ENCODE data around the gene KIAA1143.

KIAA1143 gene

GRCh38 chr3:44761424-44762169 lies at the start of gene KIAA1143, which contains the start of gene KIF15:
Gene KIAA1143 (minus strand): TSS chr3:44761619. CDS start chr3:44761602, 17 bp downstream.
Gene KIF15 (plus strand): TSS chr3:44761794. CDS start chr3:44761866, 72 bp downstream.
- in situ Hi-C loops (cut with MboI; ENCODE audit: low pct_unique_long_range_greater_than_20kb, low sequenced_read_pairs), result no loop called here
- DNase-seq, result peak; percentile 97

- in situ Hi-C loops (cut with MboI; ENCODE audit: low pct_unique_long_range_greater_than_20kb, low sequenced_read_pairs), result no loop called here
- DNase-seq, result no peak
Measured at GRCh38 chr3:44805960-44806359, 44.5 kb upstream of the KIAA1143 start.

GRCh38 chr3:44803298-44803697 lies 41.9 kb upstream of the KIAA1143 start:
- no peak for DNase-seq
- in situ Hi-C loops (cut with MboI; ENCODE audit: low pct_unique_long_range_greater_than_20kb, low sequenced_read_pairs), result no loop called here

GRCh38 chr3:44802011-44802410 lies 40.6 kb upstream of the KIAA1143 start:
- peak; percentile 7 for DNase-seq
- in situ Hi-C loops (cut with MboI; ENCODE audit: low pct_unique_long_range_greater_than_20kb, low sequenced_read_pairs), result no loop called here

- in situ Hi-C loops (cut with MboI; ENCODE audit: low pct_unique_long_range_greater_than_20kb, low sequenced_read_pairs), result no loop called here
- DNase-seq, result no peak
Measured at GRCh38 chr3:44795197-44795596, 33.8 kb upstream of the KIAA1143 start.

GRCh38 chr3:44782891-44783290 lies 21.5 kb upstream of the KIAA1143 start:
- in situ Hi-C loops (cut with MboI; ENCODE audit: low pct_unique_long_range_greater_than_20kb, low sequenced_read_pairs), result no loop called here
- DNase-seq, result no peak

- no peak for DNase-seq
- in situ Hi-C loops (cut with MboI; ENCODE audit: low pct_unique_long_range_greater_than_20kb, low sequenced_read_pairs), result no loop called here
Measured at GRCh38 chr3:44772099-44772442, 10.7 kb upstream of the KIAA1143 start.

GRCh38 chr3:44771424-44772098 lies 10.1 kb upstream of the KIAA1143 start:
- in situ Hi-C loops (cut with MboI; ENCODE audit: low pct_unique_long_range_greater_than_20kb, low sequenced_read_pairs), result no loop called here
- DNase-seq, result no peak

GRCh38 chr3:44764248-44764647 lies 2.8 kb upstream of the KIAA1143 start:
- in situ Hi-C loops (cut with MboI; ENCODE audit: low pct_unique_long_range_greater_than_20kb, low sequenced_read_pairs), result no loop called here
- no peak for DNase-seq

GRCh38 chr3:44762690-44763089 lies 1.3 kb upstream of the KIAA1143 start:
- in situ Hi-C loops (cut with MboI; ENCODE audit: low pct_unique_long_range_greater_than_20kb, low sequenced_read_pairs), result no loop called here
- no peak for DNase-seq

GRCh38 chr3:44762170-44762677 lies 805 bp upstream of the KIAA1143 start:
- DNase-seq, result no peak
- in situ Hi-C loops (cut with MboI; ENCODE audit: low pct_unique_long_range_greater_than_20kb, low sequenced_read_pairs), result no loop called here

- in situ Hi-C loops (cut with MboI; ENCODE audit: low pct_unique_long_range_greater_than_20kb, low sequenced_read_pairs), result no loop called here
- DNase-seq, result no peak
Measured at GRCh38 chr3:44761101-44761423, 357 bp downstream of the KIAA1143 start.

GRCh38 chr3:44734646-44735168 lies 26.7 kb downstream of the KIAA1143 start:
- in situ Hi-C loops (cut with MboI; ENCODE audit: low pct_unique_long_range_greater_than_20kb, low sequenced_read_pairs), result no loop called here
- no peak for DNase-seq

GRCh38 chr3:44729384-44729910 lies 32.0 kb downstream of the KIAA1143 start, which contains the start of gene ZNF501:
Gene ZNF501 (plus strand): TSS chr3:44729635. CDS start chr3:44734422, 4,787 bp downstream.
- in situ Hi-C loops (cut with MboI; ENCODE audit: low pct_unique_long_range_greater_than_20kb, low sequenced_read_pairs), result no loop called here
- no peak for DNase-seq

GRCh38 chr3:44722103-44722401 lies 39.4 kb downstream of the KIAA1143 start:
- in situ Hi-C loops (cut with MboI; ENCODE audit: low pct_unique_long_range_greater_than_20kb, low sequenced_read_pairs), result no loop called here
- DNase-seq, result no peak

GRCh38 chr3:44721231-44722102 lies 40.0 kb downstream of the KIAA1143 start:
- in situ Hi-C loops (cut with MboI; ENCODE audit: low pct_unique_long_range_greater_than_20kb, low sequenced_read_pairs), result no loop called here
- DNase-seq, result peak; percentile 5

- no peak for DNase-seq
Measured at GRCh38 chr3:44712455-44713075, 48.9 kb downstream of the KIAA1143 start, which contains the start of gene ZNF502. Gene ZNF502 (plus strand): TSS chr3:44712660. CDS start chr3:44720262, 7,602 bp downstream.

More at GRCh38 chr3:44712455-44713075, 48.9 kb downstream of the KIAA1143 start, which contains the start of gene ZNF502:
- in situ Hi-C loops (cut with MboI; ENCODE audit: low pct_unique_long_range_greater_than_20kb, low sequenced_read_pairs), result no loop called here
